GM18951 (cell line): ENCODE measurements around the gene PAX2.

Experiments used
- POLR2A ChIP-seq: IDR thresholded peaks from 4 replicates; pipeline ENCODE4 v1.6.1; 2011; ENCODE audit warnings: mild to moderate bottlenecking; ENCODE audit not compliant: insufficient read length, insufficient read depth; ENCODE audit errors: extremely low read depth
- in situ Hi-C: fragments of 300-500 bp; cut with MboI; formaldehyde crosslinking; loops from one replicate; pipeline ENCODE4 v1.12.0; 2022; ENCODE audit warnings: low sequenced_read_pairs, mixed read lengths, inconsistent platforms; ENCODE audit not compliant: unreplicated experiment

Gene PAX2

GRCh38 chr10:100867261-100867963, 122.0 kb downstream of the PAX2 start:
- no peak for TF ChIP-seq POLR2A
- in situ Hi-C loops: no loop called here

- in situ Hi-C loops: no loop called here
- no peak for TF ChIP-seq POLR2A
These were observed 123.0 kb downstream of the PAX2 start for GRCh38 chr10:100868382-100868781.

- in situ Hi-C loops: no loop called here
- no peak for TF ChIP-seq POLR2A
These were observed 124.0 kb downstream of the PAX2 start for GRCh38 chr10:100869399-100869798.

GRCh38 chr10:100872034-100872791, 126.8 kb downstream of the PAX2 start:
- in situ Hi-C loops: no loop called here
- no peak for TF ChIP-seq POLR2A

GRCh38 chr10:100873146-100873826, 127.9 kb downstream of the PAX2 start:
- no peak for TF ChIP-seq POLR2A
- in situ Hi-C loops: no loop called here

GRCh38 chr10:100873827-100874326, 128.5 kb downstream of the PAX2 start:
- in situ Hi-C loops: no loop called here
- no peak for TF ChIP-seq POLR2A

GRCh38 chr10:100874702-100875483, 129.5 kb downstream of the PAX2 start:
- TF ChIP-seq POLR2A: no peak
- in situ Hi-C loops: no loop called here

- in situ Hi-C loops: no loop called here
- no peak for TF ChIP-seq POLR2A
These were observed 130.2 kb downstream of the PAX2 start for GRCh38 chr10:100875484-100876166.

GRCh38 chr10:100876585-100877460, 131.4 kb downstream of the PAX2 start:
- in situ Hi-C loops: no loop called here
- TF ChIP-seq POLR2A: no peak

- in situ Hi-C loops: no loop called here
- TF ChIP-seq POLR2A: no peak
These were observed 132.1 kb downstream of the PAX2 start for GRCh38 chr10:100877461-100877850.

GRCh38 chr10:100878291-100878910, 133.0 kb downstream of the PAX2 start:
- in situ Hi-C loops: no loop called here
- no peak for TF ChIP-seq POLR2A
